Stimulated activated CD8-positive, alpha-beta memory T cell treated with anti-CD3 and anti-CD28 coated beads, Interleukin-7, amount 100 ng/mL, for 4 hours (primary cell): ENCODE measurements around the gene TULP3.

ENCODE experiments used
- DNase-seq, 2 donors: peaks; one replicate each; pipeline ENCODE4 v3.0.0-alpha.2; 2020; ENCODE audit warnings: low read depth in 2 of 2

Gene TULP3

DNA sequence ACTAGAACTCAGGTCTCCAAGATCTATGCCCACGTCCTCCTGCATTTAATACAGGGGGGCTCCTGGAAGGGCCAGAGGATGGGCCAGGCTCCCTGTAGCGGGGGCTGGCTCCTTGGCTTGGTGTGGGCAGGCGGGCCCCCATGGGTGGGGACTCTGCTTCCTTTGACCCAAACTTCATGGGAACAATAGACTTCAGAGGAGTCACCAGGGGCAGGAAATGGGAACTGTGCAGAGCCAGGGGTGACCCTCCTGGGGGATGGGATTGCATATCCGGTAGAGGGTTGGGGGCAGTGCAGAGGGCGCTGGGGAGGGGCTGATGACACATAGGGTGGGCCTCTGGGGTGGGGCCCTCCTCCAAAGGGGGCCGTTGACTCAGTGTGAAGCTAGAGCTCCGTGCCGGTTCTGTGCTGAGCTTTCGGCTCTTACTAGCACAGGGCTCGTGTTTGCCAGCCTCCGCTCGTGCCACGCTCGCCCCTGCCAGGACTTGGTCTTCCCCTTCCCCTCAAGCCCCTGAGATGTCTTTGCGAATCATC lies 73.1 kb downstream of the TULP3 start:
- DNase-seq, result no peak

DNA sequence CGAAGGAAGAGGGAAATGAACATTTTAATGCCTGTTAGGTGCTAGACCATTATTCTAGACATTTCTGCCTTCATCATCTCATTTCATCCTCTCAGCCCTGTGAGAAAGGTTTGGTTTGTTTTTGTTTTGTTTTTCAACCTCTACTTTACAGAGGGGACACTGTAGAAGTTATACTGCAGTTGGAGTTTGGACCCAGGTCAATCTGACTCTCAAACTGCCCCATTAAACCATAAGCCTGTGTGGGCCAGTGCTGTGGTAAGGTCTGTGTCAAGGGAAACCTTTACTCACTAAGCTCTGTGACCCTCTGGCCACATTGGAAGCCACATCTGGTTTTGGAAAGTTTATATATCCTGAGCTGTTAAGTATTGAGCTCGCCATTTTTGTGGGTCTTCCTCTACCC lies 77.0 kb downstream of the TULP3 start:
- DNase-seq, result no peak

DNA sequence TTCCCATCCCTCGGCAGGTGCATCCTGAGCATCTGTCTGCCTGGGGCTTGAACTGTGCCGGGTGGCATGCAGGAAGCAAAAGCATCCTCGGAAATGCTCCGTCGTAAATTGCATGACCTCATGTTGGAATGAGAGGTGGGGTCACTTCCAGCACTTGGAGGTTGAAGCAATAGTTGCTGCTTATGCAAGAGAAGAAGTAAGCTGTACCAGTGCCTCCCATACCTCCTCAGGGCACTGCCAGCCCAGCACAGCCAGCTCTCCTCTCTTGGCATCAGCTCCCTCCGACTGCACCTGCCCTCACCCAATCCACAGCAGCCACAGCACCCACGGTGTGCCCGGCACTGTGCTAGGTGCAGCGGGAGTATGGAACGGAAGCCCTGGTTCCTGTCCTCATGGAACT lies 80.1 kb downstream of the TULP3 start:
- no peak for DNase-seq

DNA sequence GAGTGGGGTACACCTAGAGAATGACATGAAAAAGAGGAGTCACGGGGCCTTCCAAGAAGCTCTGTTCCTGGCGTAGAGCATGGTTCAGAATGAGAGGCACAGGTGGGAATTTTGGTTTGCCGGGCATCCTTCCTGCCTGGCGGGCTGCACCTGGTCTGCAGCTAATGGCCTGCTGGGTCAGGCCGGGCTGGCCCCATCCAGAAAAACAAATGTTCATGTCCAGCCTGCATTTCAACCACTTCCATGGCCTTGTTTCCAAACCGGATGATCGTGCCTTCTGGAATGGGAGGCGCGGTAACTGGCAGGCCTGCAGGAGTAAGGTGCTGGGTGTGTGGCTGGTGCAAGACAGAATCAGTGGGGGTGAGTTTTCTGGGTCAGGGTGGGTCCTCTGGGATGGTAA lies 82.9 kb downstream of the TULP3 start:
- DNase-seq, result no peak

DNA sequence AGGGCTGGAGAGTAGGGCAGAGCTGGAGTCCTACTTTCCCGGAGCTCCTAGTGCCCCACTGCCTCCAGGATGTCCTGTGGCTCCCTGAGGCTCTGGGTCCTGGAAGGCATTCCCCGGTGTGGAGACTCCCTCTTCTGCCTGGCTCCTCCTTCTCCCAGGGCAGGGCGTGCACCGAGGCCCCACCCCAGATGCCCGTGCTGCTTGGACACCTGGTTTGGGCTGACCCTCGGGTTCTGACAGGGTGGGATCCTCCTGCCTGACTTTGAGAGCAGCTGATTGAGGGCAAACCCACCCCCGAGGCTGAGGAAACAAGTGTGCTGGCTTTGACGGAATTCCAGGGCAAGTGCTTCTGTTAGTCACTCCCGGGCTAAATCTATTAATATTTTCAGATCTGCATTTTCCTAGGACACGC lies 83.9 kb downstream of the TULP3 start:
- DNase-seq, result no peak

DNA sequence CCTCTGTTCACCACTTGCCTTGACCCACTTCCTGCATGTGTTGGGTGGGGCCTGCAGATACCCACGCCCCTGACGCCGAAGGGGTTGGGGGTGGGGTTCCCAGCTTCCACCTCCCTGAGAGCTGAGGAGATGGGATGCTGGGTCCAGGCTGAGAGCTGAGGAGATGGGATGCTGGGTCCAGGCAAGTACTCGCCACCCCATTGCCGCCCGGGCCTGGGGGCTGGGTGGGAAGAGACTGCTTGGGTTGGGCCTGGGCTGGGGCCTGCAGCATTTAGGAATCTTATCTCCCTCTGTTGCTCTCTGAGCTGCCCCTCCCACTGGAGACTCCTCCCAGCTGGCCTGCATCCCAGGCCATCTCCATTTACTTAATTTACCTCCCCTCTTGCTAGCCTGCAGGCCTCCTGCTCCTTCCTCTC lies 85.9 kb downstream of the TULP3 start:
- no peak for DNase-seq

DNA sequence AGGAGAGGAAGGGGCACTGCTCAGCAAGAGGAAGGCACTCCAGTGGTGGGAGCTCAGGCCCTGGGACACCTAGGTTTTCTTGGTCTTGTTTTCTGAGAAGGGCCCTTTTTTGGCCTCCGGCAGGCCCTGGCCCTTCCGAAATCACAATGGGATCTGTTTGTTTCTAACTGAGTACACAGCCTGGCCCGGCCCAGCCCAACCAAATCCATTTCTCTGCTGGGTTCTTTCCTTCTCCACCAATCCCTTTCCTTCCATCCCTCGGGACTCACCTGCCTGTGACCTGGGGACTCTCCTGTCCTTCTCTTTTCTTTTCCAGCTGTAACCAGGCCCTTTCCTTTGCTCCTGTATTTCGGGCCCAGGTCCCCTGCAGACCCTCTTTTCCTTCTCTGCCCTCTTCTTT lies 87.1 kb downstream of the TULP3 start:
- DNase-seq, result no peak

DNA sequence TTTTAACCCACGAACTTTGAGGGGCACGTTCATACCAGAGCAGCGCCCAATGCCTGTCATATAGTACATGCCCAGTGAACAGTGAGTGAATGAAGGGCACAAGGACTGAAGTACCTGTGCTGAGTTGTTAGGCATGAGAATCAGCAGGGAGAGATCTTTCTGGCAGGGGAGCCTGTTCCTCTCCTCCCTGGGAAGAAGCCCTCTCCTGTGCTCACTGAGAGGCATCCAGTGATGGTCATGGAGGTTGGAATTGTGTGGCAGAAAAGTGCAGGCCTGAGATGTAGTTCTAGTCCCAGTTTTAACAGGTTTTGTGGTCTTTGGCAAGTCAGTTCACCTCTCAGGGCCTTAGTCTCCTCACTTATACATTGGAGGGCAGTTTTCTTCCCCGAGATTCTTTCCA lies 89.1 kb downstream of the TULP3 start:
- DNase-seq, result no peak

DNA sequence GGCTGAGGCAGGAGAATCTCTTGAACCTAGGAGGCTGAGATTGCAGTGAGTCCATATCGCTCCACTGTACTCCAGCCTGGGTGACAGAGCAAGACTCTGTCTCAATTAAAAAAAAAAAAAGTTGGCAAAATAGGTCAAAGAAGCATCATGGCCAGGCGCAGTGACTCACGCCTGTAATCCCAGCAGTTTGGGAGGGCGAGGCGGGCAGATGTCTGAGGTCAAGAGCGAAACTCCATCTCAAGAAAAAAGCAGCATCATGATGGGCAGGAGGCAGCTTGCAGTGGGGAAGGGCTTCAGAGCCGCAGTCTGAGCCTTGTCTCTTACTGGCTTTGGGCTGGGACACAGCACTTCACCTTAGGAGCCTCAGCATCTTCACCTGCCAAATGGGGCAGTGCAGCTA lies 89.9 kb downstream of the TULP3 start:
- no peak for DNase-seq

DNA sequence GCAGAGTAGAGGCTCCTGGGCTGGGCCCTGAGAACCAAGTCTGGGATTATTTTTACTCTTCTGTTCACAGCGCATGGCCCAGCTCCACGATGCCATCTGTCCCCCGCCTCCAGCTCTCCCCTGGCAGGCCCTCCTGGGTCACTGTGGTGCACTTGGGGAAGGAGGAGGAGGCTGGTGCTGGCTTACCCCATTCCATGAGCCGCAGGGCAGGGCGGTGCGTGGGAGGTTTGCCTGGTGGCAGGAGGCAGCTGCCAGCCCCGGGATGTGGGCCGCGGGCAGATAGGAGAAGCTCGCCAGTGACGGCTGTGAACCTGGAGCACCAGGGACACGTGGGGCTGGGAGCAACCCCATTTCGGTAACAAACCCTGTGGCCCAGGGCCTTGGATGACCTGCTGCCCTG lies 91.7 kb downstream of the TULP3 start:
- DNase-seq, result no peak

DNA sequence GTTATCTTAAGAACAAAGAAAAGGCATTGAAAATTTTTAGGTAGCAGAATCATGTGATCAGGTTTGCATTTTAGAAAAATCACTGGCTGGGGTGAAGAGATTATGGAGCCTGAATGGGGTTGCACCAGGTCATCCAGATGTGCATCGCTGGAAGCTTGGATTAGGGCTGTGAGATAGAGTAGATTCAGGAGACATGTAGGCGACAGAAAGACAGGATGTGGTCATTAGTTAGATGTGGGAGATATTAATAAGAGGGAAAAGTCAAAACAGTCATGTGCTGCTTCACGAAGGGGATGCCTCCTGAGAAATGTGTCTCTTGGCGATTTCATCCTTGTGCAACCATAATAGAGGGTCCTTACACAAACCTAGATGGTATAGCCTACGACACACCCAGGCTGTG lies 93.6 kb downstream of the TULP3 start:
- no peak for DNase-seq

DNA sequence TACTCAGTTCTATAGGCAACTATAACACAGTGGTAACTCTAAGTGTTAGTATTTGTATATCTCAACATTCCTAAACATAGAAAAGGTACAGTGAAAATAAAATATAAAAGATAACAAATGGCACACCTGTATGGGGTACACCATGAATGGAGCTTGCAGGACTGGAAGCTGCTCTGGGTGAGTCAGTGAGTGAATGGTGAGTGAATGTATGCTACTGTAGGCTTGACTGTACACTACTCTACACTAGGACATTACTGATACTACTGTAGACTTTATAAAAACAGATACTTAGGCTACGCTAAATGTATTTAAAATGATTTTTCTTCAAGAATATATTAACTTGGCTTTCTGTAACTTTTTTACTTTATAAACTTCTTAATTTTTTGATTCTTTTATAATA lies 94.0 kb downstream of the TULP3 start:
- DNase-seq, result no peak

DNA sequence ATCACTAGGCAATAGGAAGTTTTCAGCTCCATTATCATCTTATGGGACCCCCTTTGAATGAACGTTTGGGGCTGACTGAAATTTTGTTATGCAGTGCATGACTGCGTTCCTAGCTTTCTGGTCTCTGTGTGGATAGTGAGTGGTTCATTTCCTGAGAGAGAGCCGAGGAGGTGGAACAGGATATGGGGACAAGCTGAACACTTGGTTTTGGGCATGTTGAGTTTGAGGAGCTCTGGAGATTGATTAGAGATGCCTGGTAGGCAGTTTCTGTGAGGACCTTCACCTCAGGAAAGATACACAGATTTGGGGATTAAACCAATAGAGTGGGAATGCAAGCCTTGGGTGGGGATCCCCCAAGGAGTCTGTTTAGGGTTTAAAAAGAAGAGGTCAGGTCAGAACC lies 96.2 kb downstream of the TULP3 start:
- DNase-seq, result no peak

DNA sequence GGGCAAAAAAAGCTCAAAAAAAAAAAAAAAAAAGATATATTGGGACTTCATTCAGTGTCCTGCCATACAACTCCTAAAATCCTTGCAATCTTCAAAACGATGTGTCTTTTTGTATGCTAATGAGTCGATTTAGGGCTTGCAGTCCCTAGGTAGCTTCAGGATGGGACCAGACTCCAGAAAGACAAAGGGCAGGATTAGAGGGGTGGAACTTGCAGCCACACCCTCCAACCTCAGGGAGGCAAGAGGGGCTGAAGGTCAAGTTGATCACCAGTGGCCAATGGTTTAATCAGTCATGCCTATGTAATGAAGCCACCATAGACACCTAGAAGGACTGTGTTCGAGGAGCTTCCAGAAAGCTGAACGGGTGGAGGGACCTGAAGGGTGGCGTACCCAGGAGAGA lies 97.8 kb downstream of the TULP3 start:
- DNase-seq, result no peak
